Liver (tissue), 9 donors: ENCODE measurements around the gene TMEM273. TPM values are rescaled to one million over a fixed set of nuclear protein-coding genes. Genes with fewer than 3 reads are reported as not detected.

Source experiments
- DNase-seq: peaks from one replicate; pipeline ENCODE4 v3.0.0-alpha.2; 2017; ENCODE audit warnings: low spot score
- H3K27ac ChIP-seq, 2 donors: one replicate each; pipeline ENCODE4 v1.7.0; 2013; ENCODE audit warnings: inconsistent platforms in 2 of 2, low read length in 2 of 2, control low read depth in 1 of 2, low read depth in 1 of 2, mild to moderate bottlenecking in 1 of 2
- H3K27me3 ChIP-seq, 4 donors: one replicate each; pipeline versions ENCODE4 v1.6.1 to v1.7.0; 2013; ENCODE audit warnings: low read length in 3 of 4, inconsistent platforms in 1 of 4, mild to moderate bottlenecking in 1 of 4, moderate library complexity in 1 of 4; ENCODE audit not compliant: control insufficient read depth in 4 of 4, insufficient read depth in 4 of 4
- H3K36me3 ChIP-seq, 4 donors: one replicate each; pipeline versions ENCODE4 v1.6.1 to v1.7.0; 2013; ENCODE audit warnings: low read length in 3 of 4, mild to moderate bottlenecking in 3 of 4, low read depth in 1 of 4, moderate library complexity in 1 of 4; ENCODE audit not compliant: control insufficient read depth in 4 of 4, insufficient read depth in 3 of 4
- H3K4me1 ChIP-seq, 4 donors: one replicate each; pipeline versions ENCODE4 v1.6.1 to v1.7.0; 2013; ENCODE audit warnings: low read length in 3 of 4, mild to moderate bottlenecking in 3 of 4, moderate library complexity in 1 of 4; ENCODE audit not compliant: control insufficient read depth in 4 of 4, insufficient read depth in 4 of 4
- H3K4me3 ChIP-seq, 3 donors: one replicate each; pipeline versions ENCODE4 v1.6.1 to v1.7.0; 2013; ENCODE audit warnings: low read length in 3 of 3, control low read depth in 1 of 3, low read depth in 1 of 3, mild to moderate bottlenecking in 1 of 3
- H3K9ac ChIP-seq, 2 donors: one replicate each; pipeline ENCODE4 v1.7.0; 2013; ENCODE audit warnings: low read length in 2 of 2, mild to moderate bottlenecking in 2 of 2, moderate library complexity in 2 of 2, control low read depth in 1 of 2, low read depth in 1 of 2
- H3K9me3 ChIP-seq, 4 donors: one replicate each; pipeline versions ENCODE4 v1.6.1 to v1.7.0; 2013; ENCODE audit warnings: low read length in 3 of 4; ENCODE audit not compliant: control insufficient read depth in 4 of 4
- ATF3 ChIP-seq: IDR thresholded peaks from 2 replicates; pipeline ENCODE4 v1.6.1; 2016; ENCODE audit warnings: antibody characterized with exemption
- CTCF ChIP-seq: fragments of 150-350 bp; IDR thresholded peaks from 2 replicates; pipeline ENCODE4 v1.5.1; 2017; ENCODE audit warnings: improper control_type of control experiment, low read depth, low read length; ENCODE audit not compliant: missing input control
- EGR1 ChIP-seq, 2 donors: IDR thresholded peaks; 2 replicates each; pipeline ENCODE4 v1.6.1; 2016 to 2018; ENCODE audit warnings: antibody characterized with exemption in 2 of 2, low read depth in 2 of 2
- FOXA1 ChIP-seq: IDR thresholded peaks from 2 replicates; pipeline ENCODE4 v1.6.1; 2016; ENCODE audit warnings: antibody characterized with exemption
- FOXA2 ChIP-seq: IDR thresholded peaks from 2 replicates; pipeline ENCODE4 v1.6.1; 2016; ENCODE audit warnings: antibody characterized with exemption
- GABPA ChIP-seq, 2 donors: IDR thresholded peaks in 1 of 2; conservative IDR thresholded peaks in 1 of 2; 2 replicates each; pipeline ENCODE4 v1.6.1; 2016; ENCODE audit warnings: antibody characterized with exemption in 2 of 2, mild to moderate bottlenecking in 1 of 2, moderate library complexity in 1 of 2
- HNF4A ChIP-seq, 2 donors: conservative IDR thresholded peaks; 2 replicates each; pipeline ENCODE4 v1.6.1; 2016; ENCODE audit warnings: antibody characterized with exemption in 2 of 2, mild to moderate bottlenecking in 2 of 2
- HNF4G ChIP-seq: IDR thresholded peaks from 2 replicates; pipeline ENCODE4 v1.6.1; 2016; ENCODE audit warnings: antibody characterized with exemption
- JUND ChIP-seq, 2 donors: IDR thresholded peaks; 2 replicates each; pipeline ENCODE4 v1.6.1; 2016; ENCODE audit warnings: antibody characterized with exemption in 2 of 2
- MAX ChIP-seq: IDR thresholded peaks from 2 replicates; pipeline ENCODE4 v1.6.1; 2016; ENCODE audit warnings: antibody characterized with exemption
- NR2F2 ChIP-seq: IDR thresholded peaks from 2 replicates; pipeline ENCODE4 v1.6.1; 2016; ENCODE audit warnings: antibody characterized with exemption
- RAD21 ChIP-seq, 2 donors: IDR thresholded peaks; 2 replicates each; pipeline ENCODE4 v1.6.1; 2016; ENCODE audit warnings: antibody characterized with exemption in 2 of 2, mild to moderate bottlenecking in 2 of 2
- REST ChIP-seq: IDR thresholded peaks from 2 replicates; pipeline ENCODE4 v1.6.1; 2016; ENCODE audit warnings: antibody characterized with exemption, mild to moderate bottlenecking
- RXRA ChIP-seq, 2 donors: IDR thresholded peaks; 2 replicates each; pipeline ENCODE4 v1.6.1; 2017 to 2018; ENCODE audit warnings: antibody characterized with exemption in 2 of 2, mild to moderate bottlenecking in 1 of 2
- SP1 ChIP-seq: IDR thresholded peaks from 2 replicates; pipeline ENCODE4 v1.6.1; 2018; ENCODE audit warnings: antibody characterized with exemption, mild to moderate bottlenecking
- TAF1 ChIP-seq: conservative IDR thresholded peaks from 2 replicates; pipeline ENCODE4 v1.6.1; 2016; ENCODE audit warnings: antibody characterized with exemption, mild to moderate bottlenecking
- YY1 ChIP-seq: IDR thresholded peaks from 2 replicates; pipeline ENCODE4 v1.6.1; 2016; ENCODE audit warnings: antibody characterized with exemption, mild to moderate bottlenecking
- ZBTB33 ChIP-seq: IDR thresholded peaks from 2 replicates; pipeline ENCODE4 v1.6.1; 2016; ENCODE audit warnings: antibody characterized with exemption
- WGBS: extraction: QIAGEN DNeasy Blood & Tissue Kit; methylation state at CpG from one replicate; pipeline ENCODE4 v1.1.7; 2013; 5-methylcytosine and 5-hydroxymethylcytosine counted together
- polyA plus RNA-seq, 2 donors: library from polyadenylated mRNA; stranded (reverse) in 1 of 2; unstranded in 1 of 2; fragments of 200-250 nt in 1 of 2; fragments of >200 nt in 1 of 2; fragmentation: Nextera tagmentation in 1 of 2; extraction: Ambion mirVana in 1 of 2; gene quantifications; one replicate each; pipeline versions ENCODE4 v1.2.1 to v1.2.3, GENCODE V29; 2013 to 2015
- total RNA-seq, 2 donors: library from RNA; depleted of rRNA; stranded (reverse); fragments of >200 nt; gene quantifications; one replicate each; pipeline ENCODE4 v1.2.3, GENCODE V29; 2014
- donor health status: healthy.
- donor health status: healthy.
- donor health status: healthy.
- donor health status: healthy.
- donor health status: healthy.

Gene TMEM273
- total and polyA plus RNA-seq, 4 donors: 2.5 to 9.5 (median 4.5) TPM

- Histone ChIP-seq H3K4me1 (peaks cover 8 to 19% (median 15%) of the 10 kb centered on the region in 4 donors), H3K4me3 (no peak overlapping the region), H3K9me3 (no peaks in the 10 kb centered on the region), H3K36me3 (no peaks in the 10 kb centered on the region), H3K9ac (no peak overlapping the region), H3K27me3 (no peaks in the 10 kb centered on the region), H3K27ac (no peak overlapping the region)
- no peak for DNase-seq
- TF ChIP-seq HNF4G (no peak), NR2F2 (peak; percentile 45)
- WGBS: 77% methylated on average over 9 of the region's 9 CpGs
These were observed 78.4 kb downstream of the TMEM273 start for GRCh38 chr10:49109669-49110340.

- Histone ChIP-seq H3K4me1 (peaks cover 8 to 17% (median 12%) of the 10 kb centered on the region in 4 donors), H3K27ac (no peak overlapping the region), H3K27me3 (no peaks in the 10 kb centered on the region), H3K36me3 (no peaks in the 10 kb centered on the region), H3K9ac (no peak overlapping the region), H3K9me3 (no peaks in the 10 kb centered on the region), H3K4me3 (no peak overlapping the region)
- DNase-seq: no peak
- TF ChIP-seq YY1 (no peak), ZBTB33 (no peak), FOXA1 (no peak), ATF3 (no peak), SP1 (no peak), EGR1 (IDR thresholded peaks at IDR 0.05; ENCODE audit: low read depth in 2 of 2) (no peak), RXRA (IDR thresholded peaks at IDR 0.05) (no peak), FOXA2 (no peak), MAX (no peak), NR2F2 (no peak), RAD21 (IDR thresholded peaks at IDR 0.05) (no peak), REST (no peak), HNF4A (conservative IDR thresholded peaks at IDR 0.05) (no peak), GABPA (IDR thresholded peaks at IDR 0.05 in 1 of 2, conservative IDR thresholded peaks at IDR 0.05 in 1 of 2) (no peak), TAF1 (no peak), JUND (IDR thresholded peaks at IDR 0.05) (no peak), CTCF (no peak), HNF4G (no peak)
- 92% methylated on average over 7 of the region's 7 CpGs for WGBS
These were observed 79.5 kb downstream of the TMEM273 start for GRCh38 chr10:49108656-49109055.
